Stomach smooth muscle (tissue), 2 donors: Measurements from ENCODE around the gene CD46.

Source experiments
- H3K27ac ChIP-seq: one replicate; pipeline ENCODE4 v1.7.0; 2013; ENCODE audit warnings: mild to moderate bottlenecking, low read length, inconsistent platforms
- H3K27me3 ChIP-seq, 2 donors: one replicate each; pipeline ENCODE4 v1.7.0; 2013; ENCODE audit warnings: low read length in 2 of 2; ENCODE audit not compliant: insufficient read depth in 2 of 2, control insufficient read depth in 1 of 2
- H3K36me3 ChIP-seq, 2 donors: one replicate each; pipeline ENCODE4 v1.7.0; 2013; ENCODE audit warnings: low read length in 2 of 2; ENCODE audit not compliant: control insufficient read depth in 2 of 2, insufficient read depth in 2 of 2
- H3K4me1 ChIP-seq: one replicate; pipeline ENCODE4 v1.7.0; 2013; ENCODE audit warnings: low read length; ENCODE audit not compliant: control insufficient read depth, insufficient read depth
- H3K4me3 ChIP-seq, 2 donors: one replicate each; pipeline ENCODE4 v1.7.0; 2013; ENCODE audit warnings: low read length in 2 of 2
- H3K9ac ChIP-seq, 2 donors: one replicate each; pipeline ENCODE4 v1.7.0; 2013; ENCODE audit warnings: low read length in 2 of 2, mild to moderate bottlenecking in 1 of 2
- H3K9me3 ChIP-seq, 2 donors: one replicate each; pipeline ENCODE4 v1.7.0; 2013; ENCODE audit warnings: low read length in 2 of 2; ENCODE audit not compliant: control insufficient read depth in 2 of 2
- donor health status: healthy.
- donor health status: Pancreatic carcinoma.

Gene CD46

GRCh38 chr1:207828485-207829158 lies 76.8 kb downstream of the CD46 start:
- Histone ChIP-seq H3K36me3 (no peaks in the 10 kb centered on the region), H3K27me3 (no peaks in the 10 kb centered on the region), H3K27ac (peak overlapping the region; percentile 100), H3K9me3 (no peaks in the 10 kb centered on the region), H3K4me1 (peaks cover 73% of the 10 kb centered on the region), H3K4me3 (no peak overlapping the region), H3K9ac (peak overlapping the region in 1 of 2 donors; percentile 31)

- H3K4me1 ChIP-seq, result peaks cover 67% of the 10 kb centered on the region
- H3K9ac ChIP-seq, result no peak overlapping the region
- no peak overlapping the region for H3K27ac ChIP-seq
- no peaks in the 10 kb centered on the region for H3K9me3 ChIP-seq
- no peak overlapping the region for H3K4me3 ChIP-seq
- no peaks in the 10 kb centered on the region for H3K27me3 ChIP-seq
- H3K36me3 ChIP-seq, result no peaks in the 10 kb centered on the region
Observed at GRCh38 chr1:207829576-207829975, 77.7 kb downstream of the CD46 start.

DNA sequence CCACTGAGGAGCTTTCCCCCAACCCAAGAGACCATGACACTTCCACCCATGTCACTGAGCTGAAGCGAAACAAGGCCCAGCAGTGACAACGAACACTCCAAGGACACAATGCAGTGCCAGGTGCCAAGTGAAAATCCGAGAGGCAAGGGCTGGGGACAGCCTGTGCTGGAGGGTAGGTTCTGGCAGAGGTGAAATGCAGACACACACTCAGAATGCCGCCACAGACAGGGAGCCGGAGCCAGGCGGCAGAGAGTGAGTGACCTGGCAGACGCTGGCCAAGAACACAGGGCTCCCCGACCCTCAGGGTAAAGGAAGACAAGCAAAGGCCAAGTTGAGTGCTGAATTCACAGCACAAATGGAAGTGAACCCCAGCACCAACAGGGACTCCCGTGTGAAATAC lies 78.9 kb downstream of the CD46 start:
- Histone ChIP-seq H3K4me3 (no peak overlapping the region), H3K4me1 (peaks cover 58% of the 10 kb centered on the region), H3K9me3 (no peaks in the 10 kb centered on the region), H3K27me3 (no peaks in the 10 kb centered on the region), H3K36me3 (peaks cover 0 to 2% of the 10 kb centered on the region in 2 donors), H3K27ac (peak overlapping the region; percentile 70), H3K9ac (no peak overlapping the region)

DNA sequence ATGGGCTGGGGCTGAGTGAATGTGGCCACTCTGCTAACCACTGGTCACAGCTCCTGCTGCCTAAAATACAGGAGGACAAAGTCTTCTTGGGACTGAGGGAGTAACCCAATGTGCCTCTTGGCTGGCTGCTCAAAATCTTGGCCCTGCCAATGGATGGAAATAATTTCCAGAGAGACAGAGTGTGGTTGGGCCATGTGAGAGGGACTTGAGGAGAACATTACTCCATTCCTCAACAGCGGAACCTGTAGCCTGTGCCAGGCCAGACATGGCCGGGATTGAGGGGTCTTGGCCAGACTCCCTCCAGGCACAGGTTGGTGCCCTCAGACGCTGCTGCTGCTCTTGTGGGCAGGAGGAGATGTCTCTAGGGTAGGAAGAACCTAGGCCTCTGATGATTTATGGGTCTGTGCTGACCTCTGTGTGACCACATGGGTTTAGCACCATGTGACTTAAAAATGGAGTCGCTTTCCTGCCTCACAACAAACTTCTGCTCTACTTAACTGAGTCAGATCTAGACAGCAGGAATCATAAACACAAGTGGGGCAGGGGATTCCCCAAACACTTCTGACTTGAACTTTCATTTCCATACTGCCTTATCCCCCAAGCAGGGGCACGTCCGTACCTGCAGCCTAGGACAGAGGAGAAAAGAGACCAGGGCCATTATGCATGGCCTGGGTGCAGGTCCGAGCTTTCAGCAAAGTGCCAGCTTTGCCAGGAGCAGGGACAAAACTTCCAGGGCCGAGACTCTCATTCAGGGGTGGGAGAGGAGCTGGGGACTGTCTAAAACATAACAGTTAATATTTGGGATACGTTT lies 79.9 kb downstream of the CD46 start:
- peak overlapping the region; percentile 70 for H3K27ac ChIP-seq
- peaks cover 58% of the 10 kb centered on the region for H3K4me1 ChIP-seq
- H3K4me3 ChIP-seq, result peak overlapping the region in 1 of 2 donors; percentile 8
- no peaks in the 10 kb centered on the region for H3K9me3 ChIP-seq
- H3K9ac ChIP-seq, result peak overlapping the region in 1 of 2 donors; percentile 16
- no peaks in the 10 kb centered on the region for H3K27me3 ChIP-seq
- peaks cover 0 to 3% of the 10 kb centered on the region in 2 donors for H3K36me3 ChIP-seq

DNA sequence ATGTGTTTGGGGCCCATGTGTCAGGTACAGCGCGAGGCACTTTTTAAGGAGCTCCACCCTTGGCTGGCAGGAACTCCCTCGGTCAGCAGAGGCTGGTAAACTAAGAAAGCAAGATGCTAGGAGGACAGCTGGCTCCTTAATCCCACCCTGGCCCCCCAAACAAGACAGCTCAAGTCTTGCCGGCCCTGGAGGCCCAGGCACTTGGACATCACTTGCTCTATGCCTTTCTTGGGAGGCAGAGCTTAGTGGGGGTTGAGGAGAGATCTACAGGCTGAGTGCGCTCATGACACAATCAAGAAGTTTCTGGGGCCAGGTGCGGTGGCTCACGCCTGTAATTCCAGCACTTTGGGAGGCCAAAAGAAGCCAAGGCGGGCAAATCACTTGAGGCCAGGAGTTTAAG lies 80.9 kb downstream of the CD46 start:
- H3K4me1 ChIP-seq, result peaks cover 58% of the 10 kb centered on the region

GRCh38 chr1:207833381-207833780 lies 81.5 kb downstream of the CD46 start:
- Histone ChIP-seq H3K4me1 (peaks cover 58% of the 10 kb centered on the region), H3K9ac (no peak overlapping the region), H3K4me3 (no peak overlapping the region), H3K36me3 (peaks cover 0 to 3% of the 10 kb centered on the region in 2 donors), H3K27me3 (no peaks in the 10 kb centered on the region), H3K9me3 (no peaks in the 10 kb centered on the region), H3K27ac (peak overlapping the region; percentile 41)

More for the DNA sequence above, 80.9 kb downstream of the CD46 start:
- peaks cover 0 to 3% of the 10 kb centered on the region in 2 donors for H3K36me3 ChIP-seq
- no peak overlapping the region for H3K9ac ChIP-seq
- H3K4me3 ChIP-seq, result no peak overlapping the region
- no peaks in the 10 kb centered on the region for H3K27me3 ChIP-seq
- no peaks in the 10 kb centered on the region for H3K9me3 ChIP-seq
- H3K27ac ChIP-seq, result peak overlapping the region; percentile 70

DNA sequence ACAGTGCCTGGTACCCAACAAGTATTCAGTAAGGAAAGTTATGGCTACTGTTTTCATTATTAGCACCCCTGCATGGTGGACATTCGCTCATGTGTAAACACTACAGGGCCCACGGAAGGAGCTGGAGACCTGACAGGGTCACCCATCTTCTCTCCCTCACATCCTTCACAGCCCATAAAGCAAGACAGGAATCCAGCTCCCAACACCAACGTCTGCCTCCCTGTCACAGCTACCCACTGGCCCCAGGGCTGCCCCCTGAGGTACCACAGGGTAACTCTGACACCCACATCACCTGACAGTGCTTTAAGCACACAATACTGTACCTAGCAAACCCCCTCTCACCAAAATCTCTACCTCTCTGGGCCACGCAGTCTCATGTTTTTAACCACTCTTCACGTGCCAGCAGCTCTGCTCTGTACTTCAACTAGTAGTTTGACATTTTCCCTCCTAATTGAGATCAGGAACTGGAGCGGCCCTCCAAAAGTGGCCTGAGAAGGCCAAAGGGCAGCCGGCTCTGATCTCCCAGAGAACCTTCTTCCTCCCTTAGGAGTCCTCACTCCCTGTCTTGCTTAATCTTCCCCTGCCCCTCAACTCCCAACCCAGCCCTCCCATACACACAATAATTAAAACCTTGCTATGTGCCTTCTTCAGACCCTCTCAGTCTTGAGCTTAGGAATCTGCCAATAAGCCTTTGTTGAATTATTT lies 82.3 kb downstream of the CD46 start:
- peak overlapping the region; percentile 41 for H3K27ac ChIP-seq
- no peak overlapping the region for H3K9ac ChIP-seq
- H3K27me3 ChIP-seq, result no peaks in the 10 kb centered on the region
- no peak overlapping the region for H3K4me3 ChIP-seq
- H3K36me3 ChIP-seq, result peaks cover 0 to 3% of the 10 kb centered on the region in 2 donors
- no peaks in the 10 kb centered on the region for H3K9me3 ChIP-seq
- H3K4me1 ChIP-seq, result peaks cover 61% of the 10 kb centered on the region

- Histone ChIP-seq H3K4me1 (peaks cover 58% of the 10 kb centered on the region), H3K4me3 (no peak overlapping the region), H3K9me3 (no peaks in the 10 kb centered on the region), H3K36me3 (peaks cover 0 to 3% of the 10 kb centered on the region in 2 donors), H3K9ac (peak overlapping the region in 1 of 2 donors; percentile 13), H3K27ac (peak overlapping the region; percentile 80), H3K27me3 (no peaks in the 10 kb centered on the region)
Observed at GRCh38 chr1:207835958-207836357, 84.1 kb downstream of the CD46 start.

DNA sequence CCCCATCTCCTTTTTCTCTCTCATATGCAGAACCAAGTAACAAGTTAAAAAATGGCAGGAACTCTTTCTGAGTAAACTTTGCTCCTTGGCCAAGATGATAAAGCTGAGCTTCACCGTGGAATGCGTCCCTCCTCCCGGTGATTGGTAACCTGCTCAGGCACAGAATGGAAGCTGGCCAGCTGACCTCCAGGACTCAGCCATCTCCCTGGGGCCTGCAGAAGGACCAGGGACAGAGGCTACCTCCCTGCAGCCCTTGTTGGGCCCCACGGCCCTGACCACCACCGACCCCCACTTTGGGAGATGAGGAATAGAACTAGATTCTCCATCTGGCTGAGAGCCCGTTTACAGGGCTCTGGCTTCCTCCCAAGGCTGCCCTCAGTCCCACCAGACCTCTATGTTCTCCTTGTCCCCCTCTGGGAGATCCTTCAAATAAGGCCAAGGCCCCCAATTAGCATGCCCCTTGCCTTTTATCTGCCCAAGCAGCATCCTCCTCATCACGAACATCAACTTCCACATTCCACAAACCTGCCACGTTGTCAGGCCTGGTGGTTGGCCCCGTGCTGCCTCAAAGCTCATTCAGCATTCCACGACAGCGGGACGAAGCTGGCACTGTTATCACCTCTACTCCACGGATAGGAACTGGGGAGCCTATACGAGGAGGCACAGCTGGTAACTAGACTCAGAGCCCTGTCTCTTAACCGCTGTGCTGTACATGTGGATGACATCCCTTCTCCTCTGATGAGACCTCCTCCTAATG lies 84.9 kb downstream of the CD46 start:
- Histone ChIP-seq H3K4me3 (peak overlapping the region in 1 of 2 donors; percentile 35), H3K36me3 (peaks cover 0 to 3% of the 10 kb centered on the region in 2 donors), H3K27me3 (no peaks in the 10 kb centered on the region), H3K9me3 (no peaks in the 10 kb centered on the region), H3K4me1 (peaks cover 53% of the 10 kb centered on the region), H3K9ac (no peak overlapping the region), H3K27ac (peak overlapping the region; percentile 80)

- Histone ChIP-seq H3K9me3 (no peaks in the 10 kb centered on the region), H3K9ac (peak overlapping the region in 1 of 2 donors; percentile 36), H3K27ac (peak overlapping the region; percentile 80), H3K4me3 (peak overlapping the region in 1 of 2 donors; percentile 3), H3K4me1 (peaks cover 50% of the 10 kb centered on the region), H3K27me3 (no peaks in the 10 kb centered on the region), H3K36me3 (peaks cover 0 to 7% of the 10 kb centered on the region in 2 donors)
Observed at GRCh38 chr1:207837673-207838072, 85.8 kb downstream of the CD46 start.
